ENCODE data around the gene PCDHGC5.

The PCDHGC5 gene

GRCh38 chr5:141488591-141489561 lies at the start of gene PCDHGC5:
Gene PCDHGC5 (plus strand): TSS chr5:141489081. CDS start chr5:141489241, 160 bp downstream.
- no peak for DNase-seq (ENCODE audit: extremely low read depth, low read depth)
- TF ChIP-seq, protein P1, sequence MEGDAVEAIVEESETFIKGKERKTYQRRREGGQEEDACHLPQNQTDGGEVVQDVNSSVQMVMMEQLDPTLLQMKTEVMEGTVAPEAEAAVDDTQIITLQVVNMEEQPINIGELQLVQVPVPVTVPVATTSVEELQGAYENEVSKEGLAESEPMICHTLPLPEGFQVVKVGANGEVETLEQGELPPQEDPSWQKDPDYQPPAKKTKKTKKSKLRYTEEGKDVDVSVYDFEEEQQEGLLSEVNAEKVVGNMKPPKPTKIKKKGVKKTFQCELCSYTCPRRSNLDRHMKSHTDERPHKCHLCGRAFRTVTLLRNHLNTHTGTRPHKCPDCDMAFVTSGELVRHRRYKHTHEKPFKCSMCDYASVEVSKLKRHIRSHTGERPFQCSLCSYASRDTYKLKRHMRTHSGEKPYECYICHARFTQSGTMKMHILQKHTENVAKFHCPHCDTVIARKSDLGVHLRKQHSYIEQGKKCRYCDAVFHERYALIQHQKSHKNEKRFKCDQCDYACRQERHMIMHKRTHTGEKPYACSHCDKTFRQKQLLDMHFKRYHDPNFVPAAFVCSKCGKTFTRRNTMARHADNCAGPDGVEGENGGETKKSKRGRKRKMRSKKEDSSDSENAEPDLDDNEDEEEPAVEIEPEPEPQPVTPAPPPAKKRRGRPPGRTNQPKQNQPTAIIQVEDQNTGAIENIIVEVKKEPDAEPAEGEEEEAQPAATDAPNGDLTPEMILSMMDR (IDR thresholded peaks at IDR 0.05; ENCODE audit: low read depth, low read length), result no peak

DNA sequence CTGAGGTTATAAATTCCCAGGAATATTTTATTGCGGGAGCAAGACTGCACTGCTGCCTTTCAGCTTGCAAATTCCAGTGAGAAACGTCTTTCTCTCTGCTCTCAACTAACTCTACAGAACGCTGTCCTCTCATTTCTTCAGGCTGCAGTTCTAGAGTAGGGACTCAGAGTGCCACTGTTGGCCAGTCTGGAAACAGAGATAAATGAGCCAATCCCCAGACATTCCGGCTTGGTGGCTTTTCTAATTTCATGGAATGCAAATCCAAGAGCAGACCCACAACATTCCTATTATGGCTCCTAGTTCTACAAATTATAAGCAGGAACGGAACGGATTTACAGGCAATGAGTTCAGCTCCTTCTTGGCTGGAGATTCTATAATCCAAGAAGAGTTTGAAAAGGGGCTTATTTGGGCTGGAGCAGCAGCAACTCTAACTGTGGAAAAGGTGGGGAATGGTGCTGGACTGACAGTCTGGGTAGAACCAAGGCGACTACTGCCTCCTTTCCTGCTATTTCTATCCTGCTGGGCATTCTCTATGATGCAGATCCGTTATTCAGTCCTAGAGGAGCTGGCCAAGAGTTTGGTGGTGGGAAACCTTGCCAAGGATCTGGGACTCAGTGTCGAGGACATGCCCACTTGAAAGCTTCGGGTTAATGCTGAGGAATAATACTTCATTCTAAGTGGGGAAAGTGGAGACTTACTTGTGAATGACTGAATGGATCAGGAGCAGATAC lies 49.3 kb upstream of the PCDHGC5 start:
- TF ChIP-seq, protein P1 (IDR thresholded peaks at IDR 0.05; ENCODE audit: low read depth, low read length), result no peak
- no peak for DNase-seq (ENCODE audit: extremely low read depth, low read depth)

DNA sequence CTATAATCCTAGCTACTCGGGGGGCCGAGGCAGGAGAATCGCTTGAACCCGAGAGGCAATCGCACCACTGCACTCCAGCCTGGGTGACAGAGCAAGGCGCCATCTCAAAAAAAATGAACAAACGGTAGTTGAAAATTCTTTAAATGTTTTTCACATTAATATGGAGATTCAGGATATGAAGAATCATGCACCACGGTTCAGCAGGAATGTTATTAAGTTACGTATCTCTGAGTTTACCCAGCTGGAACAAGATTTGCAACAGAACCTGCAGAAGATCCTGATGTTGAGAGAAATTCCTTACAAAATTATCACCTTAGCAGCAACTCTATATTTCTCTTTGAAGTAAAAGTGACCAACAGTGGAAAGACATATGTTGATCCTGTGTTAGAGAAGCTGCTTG lies 48.5 kb upstream of the PCDHGC5 start:
- TF ChIP-seq, protein P1 (IDR thresholded peaks at IDR 0.05; ENCODE audit: low read depth, low read length), result no peak
- DNase-seq (ENCODE audit: extremely low read depth, low read depth), result no peak

DNA sequence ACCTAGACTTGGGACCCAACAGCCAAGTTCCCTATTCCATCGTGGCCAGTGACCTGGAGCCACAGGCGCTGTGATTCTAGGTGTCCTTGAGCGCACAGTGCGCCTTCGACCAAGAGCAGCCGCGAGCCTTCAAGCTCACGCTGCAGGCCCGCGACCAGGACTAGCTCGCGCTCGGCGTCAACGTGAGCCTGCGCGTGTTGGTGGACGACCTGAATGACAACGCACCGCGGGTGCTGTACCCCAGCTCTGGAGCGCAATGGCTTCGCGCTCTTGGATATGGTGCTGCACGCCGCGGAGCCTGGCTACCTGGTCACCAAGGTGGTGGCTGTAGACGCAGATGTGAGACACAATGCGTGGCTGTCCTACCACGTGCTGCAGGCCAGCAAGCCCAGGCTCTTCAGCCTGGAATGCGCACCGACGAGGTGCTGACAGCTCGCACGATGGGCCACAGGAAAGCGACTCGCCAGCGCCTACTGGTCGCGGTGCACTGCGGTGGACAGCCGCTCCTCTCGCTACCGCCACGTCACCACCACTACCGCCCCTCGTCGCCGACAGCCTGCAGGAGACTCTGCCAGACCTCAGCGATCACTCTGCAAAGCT lies 47.2 kb upstream of the PCDHGC5 start:
- TF ChIP-seq, protein P1 (IDR thresholded peaks at IDR 0.05; ENCODE audit: low read depth, low read length), result no peak
- DNase-seq (ENCODE audit: extremely low read depth, low read depth), result no peak

GRCh38 chr5:141465351-141465750 lies 23.5 kb upstream of the PCDHGC5 start:
- TF ChIP-seq, protein P1 (IDR thresholded peaks at IDR 0.05; ENCODE audit: low read depth, low read length), result no peak
- DNase-seq (ENCODE audit: extremely low read depth, low read depth), result no peak

- DNase-seq (ENCODE audit: extremely low read depth, low read depth), result peak; percentile 88
- TF ChIP-seq, protein P1 (IDR thresholded peaks at IDR 0.05; ENCODE audit: low read depth, low read length), result peak; percentile 46
Measured at GRCh38 chr5:141475625-141476131, 13.2 kb upstream of the PCDHGC5 start, which contains the start of gene PCDHGC3. Gene PCDHGC3 (plus strand): TSS chr5:141475966. CDS start chr5:141476117, 151 bp downstream.
